GM20000 (cell line): ENCODE results near the gene ZNRF3.
"Not testable (repeated sequence)": the region's sequence is repeated elsewhere in the genome, so short reads cannot be mapped to it uniquely, and the experiment has no call there.

Source experiments
- DNase-seq: peaks from one replicate; pipeline ENCODE4 v3.0.0; 2012; ENCODE audit warnings: low spot score
- TF ChIP-seq, protein P1 (sequence below): IDR thresholded peaks from 2 replicates; pipeline ENCODE4 v1.5.1; 2012; ENCODE audit warnings: mild to moderate bottlenecking, control low read depth; ENCODE audit errors: extremely low read depth, missing control alignments

ZNRF3 gene

GRCh38 chr22:28942333-28942732, 59.0 kb downstream of the ZNRF3 start:
- no peak for DNase-seq
- TF ChIP-seq, protein P1, sequence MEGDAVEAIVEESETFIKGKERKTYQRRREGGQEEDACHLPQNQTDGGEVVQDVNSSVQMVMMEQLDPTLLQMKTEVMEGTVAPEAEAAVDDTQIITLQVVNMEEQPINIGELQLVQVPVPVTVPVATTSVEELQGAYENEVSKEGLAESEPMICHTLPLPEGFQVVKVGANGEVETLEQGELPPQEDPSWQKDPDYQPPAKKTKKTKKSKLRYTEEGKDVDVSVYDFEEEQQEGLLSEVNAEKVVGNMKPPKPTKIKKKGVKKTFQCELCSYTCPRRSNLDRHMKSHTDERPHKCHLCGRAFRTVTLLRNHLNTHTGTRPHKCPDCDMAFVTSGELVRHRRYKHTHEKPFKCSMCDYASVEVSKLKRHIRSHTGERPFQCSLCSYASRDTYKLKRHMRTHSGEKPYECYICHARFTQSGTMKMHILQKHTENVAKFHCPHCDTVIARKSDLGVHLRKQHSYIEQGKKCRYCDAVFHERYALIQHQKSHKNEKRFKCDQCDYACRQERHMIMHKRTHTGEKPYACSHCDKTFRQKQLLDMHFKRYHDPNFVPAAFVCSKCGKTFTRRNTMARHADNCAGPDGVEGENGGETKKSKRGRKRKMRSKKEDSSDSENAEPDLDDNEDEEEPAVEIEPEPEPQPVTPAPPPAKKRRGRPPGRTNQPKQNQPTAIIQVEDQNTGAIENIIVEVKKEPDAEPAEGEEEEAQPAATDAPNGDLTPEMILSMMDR: no peak

DNA sequence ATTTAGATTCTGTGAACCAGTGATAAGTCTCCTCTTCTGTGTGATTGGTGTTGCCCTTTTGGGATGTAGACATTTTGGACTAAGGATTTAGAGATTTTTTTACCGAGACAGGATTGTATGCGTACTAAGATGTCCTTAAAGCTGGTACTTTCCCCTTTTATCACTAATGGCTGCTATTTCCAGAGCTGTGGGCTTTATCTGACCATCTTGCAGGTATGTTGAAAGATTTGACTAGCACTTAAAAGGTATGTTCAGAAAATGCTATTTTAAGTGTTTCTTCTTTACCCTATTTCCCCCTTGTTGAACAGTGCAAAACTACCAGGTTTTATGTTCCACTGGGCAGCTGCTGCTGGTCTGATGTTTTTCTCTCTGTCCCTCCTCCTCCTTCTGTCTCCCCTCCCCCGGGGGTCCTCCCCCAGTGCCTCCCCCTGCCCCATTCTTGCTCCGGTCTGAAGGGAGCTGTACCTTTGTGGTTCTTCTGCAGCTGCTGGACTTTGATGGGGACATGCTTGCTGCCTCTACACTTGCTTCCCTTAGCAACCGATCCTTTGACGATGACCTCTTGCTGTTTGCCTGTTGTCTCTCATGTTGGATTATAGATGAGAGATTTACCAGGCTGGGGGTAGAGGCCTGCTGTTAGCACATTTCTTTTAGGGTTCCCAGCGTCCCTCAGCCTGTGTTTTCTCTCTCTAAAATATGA, 59.6 kb downstream of the ZNRF3 start:
- no peak for DNase-seq
- TF ChIP-seq, protein P1: no peak

- no peak for DNase-seq
These were observed 60.1 kb downstream of the ZNRF3 start for GRCh38 chr22:28943501-28943879.

GRCh38 chr22:28947125-28947524, 63.8 kb downstream of the ZNRF3 start:
- TF ChIP-seq, protein P1: no peak
- no peak for DNase-seq

More at GRCh38 chr22:28943501-28943879, 60.1 kb downstream of the ZNRF3 start:
- TF ChIP-seq, protein P1: no peak

DNA sequence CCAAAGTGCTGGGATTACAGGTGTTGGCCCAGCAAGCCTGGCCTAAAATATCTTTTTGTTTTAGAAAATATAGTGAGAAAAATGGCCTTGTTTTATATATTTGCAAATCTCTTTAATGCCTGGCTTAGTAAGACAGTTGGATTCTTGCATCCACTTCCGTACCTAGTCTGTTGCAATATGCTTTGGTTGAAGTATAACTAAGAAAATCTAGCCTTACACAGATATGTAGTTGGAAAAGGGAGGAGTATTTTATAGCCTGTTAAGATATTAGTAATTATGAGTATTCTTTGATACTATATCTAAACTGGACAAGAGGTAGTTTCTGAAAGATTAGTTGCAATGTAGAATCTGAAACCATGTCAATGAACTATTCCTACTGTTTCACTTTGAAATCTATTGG, 65.1 kb downstream of the ZNRF3 start:
- TF ChIP-seq, protein P1: no peak
- DNase-seq: no peak

GRCh38 chr22:28948860-28949551, 65.6 kb downstream of the ZNRF3 start:
- not testable (repeated sequence) for DNase-seq

- TF ChIP-seq, protein P1: no peak
- no peak for DNase-seq
These were observed 66.4 kb downstream of the ZNRF3 start for GRCh38 chr22:28949788-28950187.
